NT2/D1 (cell line): ENCODE results near the gene ZFYVE19.

Experiments
- SUZ12 ChIP-seq: IDR thresholded peaks from 2 replicates; pipeline ENCODE4 v1.6.1; 2011; ENCODE audit not compliant: insufficient read length, insufficient read depth; ENCODE audit errors: extremely low read depth
- YY1 ChIP-seq: IDR thresholded peaks from 2 replicates; pipeline ENCODE4 v1.6.1; 2011; ENCODE audit not compliant: insufficient read length, insufficient read depth
- ZNF274 ChIP-seq: IDR thresholded peaks from 2 replicates; pipeline ENCODE4 v1.6.1; 2011; ENCODE audit warnings: mild to moderate bottlenecking, low read depth, low read length

- TF ChIP-seq ZNF274 = no peak
- no peak for TF ChIP-seq YY1
- no peak for TF ChIP-seq SUZ12
Observed at GRCh38 chr15:40845036-40845435, 38.1 kb downstream of the ZFYVE19 start.
